ENCODE measurements around the gene COPS7B. TPM values are rescaled to one million over a fixed set of nuclear protein-coding genes. Genes with fewer than 3 reads are reported as not detected.

COPS7B gene
- total RNA-seq (2011; cell fraction: chromatin; rRNA removed; ENCODE audit: low replicate concordance) = 50.1 and 63.5 TPM in 2 replicates
- total RNA-seq (2011; cell fraction: nucleolus; rRNA removed) = 35.3 and 40.7 TPM in 2 replicates
- 50.9 and 59.1 TPM in 2 replicates for total RNA-seq (2011; cell fraction: nucleoplasm; rRNA removed)
- total RNA-seq (2014; rRNA removed) = 21.8 and 30.3 TPM in 2 replicates
- total RNA-seq (2014; rRNA removed; fragmentation: Illumina TruSeq; extraction: Trizol) = 17.0 and 18.8 TPM in 2 replicates
- 19.1 and 19.3 TPM in 2 replicates for total RNA-seq (2015; rRNA removed; fragmentation: Illumina TruSeq; extraction: Trizol)
- 34.6 and 38.0 TPM in 2 replicates for total RNA-seq (2021)
- polyA plus RNA-seq (2011; rRNA removed) = 50.7 and 59.6 TPM in 2 replicates
- polyA plus RNA-seq (2011; cell fraction: cytosol; rRNA removed) = 47.5 and 51.4 TPM in 2 replicates
- polyA plus RNA-seq (2011; cell fraction: nucleus; rRNA removed) = 67.6 and 73.0 TPM in 2 replicates
- polyA plus RNA-seq (2012) = 26.9 and 30.4 TPM in 2 replicates
- polyA plus RNA-seq (2014; fragmentation: Illumina TruSeq; extraction: Trizol) = 40.8 and 43.4 TPM in 2 replicates
- polyA plus RNA-seq (2014; fragmentation: Nextera tagmentation; extraction: Ambion mirVana) = 1 to 10 TPM; 6.0 to 8.3 TPM
- 43.2 and 44.7 TPM in 2 replicates for polyA plus RNA-seq (2014; rRNA removed)
- 30.2 and 33.5 TPM in 2 replicates for polyA minus RNA-seq (2011; rRNA and poly(A)+ RNA removed)
- 15.5 and 20.7 TPM in 2 replicates for polyA minus RNA-seq (2011; cell fraction: cytosol; rRNA and poly(A)+ RNA removed)
- 17.4 and 20.8 TPM in 2 replicates for polyA minus RNA-seq (2011; cell fraction: nucleus; rRNA and poly(A)+ RNA removed)
- percentile 75 among the genes with signal in this experiment for Bru-seq, nascent RNA
- BruChase-seq, experiment 1, labeled RNA remaining after a 2-hour chase = percentile 77 among the genes with signal in this experiment
- percentile 80 among the genes with signal in this experiment for BruChase-seq, experiment 2, labeled RNA remaining after a 6-hour chase
- long read RNA-seq, experiment 1, transcript COPS7B-224 (6 exons, 2,500 nt) = minor isoform, 9 of 140 reads
- long read RNA-seq, experiment 1, transcript COPS7B-201 (7 exons, 2,544 nt) = major isoform, 81 of 140 reads
- long read RNA-seq, experiment 1, partial matches to known transcripts = 2 of 140 reads
- long read RNA-seq, experiment 1, other reads (novel, unspliced or antisense) = 46 of 140 reads
- long read RNA-seq, experiment 2, transcript COPS7B-201 (7 exons, 2,544 nt) = major isoform, 19 of 39 reads
- long read RNA-seq, experiment 2, partial matches to known transcripts = 3 of 39 reads
- long read RNA-seq, experiment 2, other reads (novel, unspliced or antisense) = 13 of 39 reads
- long read RNA-seq, experiment 3, transcript COPS7B-201 (7 exons, 2,544 nt) = major isoform, 45 of 52 reads
- long read RNA-seq, experiment 3, partial matches to known transcripts = 1 of 52 reads
- long read RNA-seq, experiment 3, other reads (novel, unspliced or antisense) = 2 of 52 reads

GRCh38 chr2:231786177-231786916 is at the start of gene COPS7B:
COPS7B (plus strand) TSS chr2:231786445; CDS start chr2:231788571, 2,126 bp downstream.
- under 1% methylated on average over 40 of the region's 69 CpGs for WGBS (ENCODE audit: insufficient coverage, low coverage, missing lambda C conversion rate)
- H3K9me3 ChIP-seq (replicated peaks; ENCODE audit: control insufficient read depth, insufficient read depth, low read depth, low read length) = no peaks in the 10 kb centered on the region
- peak within 1 kb of the TSS; percentile 67 to 95 for H3K9ac ChIP-seq (ENCODE audit: insufficient read depth in 1 of 2, low read depth in 2 of 2, low read length in 2 of 2)
- no peaks in the 10 kb centered on the region for H3K27me3 ChIP-seq (ENCODE audit: control insufficient read depth in 2 of 2, insufficient read depth in 2 of 2, low read length in 2 of 2)
- FAIRE-seq (peak; percentile 86), ATAC-seq (peak; percentile 88), DNase-seq (ENCODE audit: extremely low read depth in 1 of 4, low spot score in 3 of 4) (peak; percentile 60 to 85 (median 72))
- H3K4me1 ChIP-seq (replicated peaks in 1 of 2; ENCODE audit: control insufficient read depth in 2 of 2, insufficient read depth in 2 of 2, low read length in 2 of 2) = peaks cover 9 to 13% of the 10 kb centered on the region in 2 experiments; a peak in 3 of 5 replicates
- no TSS peak for BruUV-seq (replicated peaks)
- H4K20me1 ChIP-seq (replicated peaks; ENCODE audit: control insufficient read depth, insufficient read depth, low read length) = peaks cover 4% of the 10 kb centered on the region; the same call in 1 of the 2 replicates
- in situ Hi-C loops (cut with MboI) = no loop called here
- peak within 1 kb of the TSS; percentile 99 for H2AFZ ChIP-seq (ENCODE audit: low read depth, low read length)
- intact Hi-C loops (cut with micrococcal nuclease) = loop anchor here (2.0 to 10.0 kb wide), 3 partner anchors 70 to 322 kb away; partner anchors contain the start of gene NCL
- H3K27ac ChIP-seq (ENCODE audit: extremely low read depth, low read depth, low read length) = peak within 1 kb of the TSS; percentile 76
- H3K9me1 ChIP-seq (ENCODE audit: control insufficient read depth, insufficient read depth, low read length) = no peaks in the 10 kb centered on the region
- H3K4me3 ChIP-seq = peak within 1 kb of the TSS; percentile 99
- CTCF ChIA-PET (ENCODE audit: low intra/inter-chr PET ratio) = no interaction called here
- POLR2A ChIA-PET = interaction anchor here (0.6 kb wide), 1 partner anchor 481 kb away, joined by 3 read pairs; no protein-coding TSS in a partner anchor
- H3K4me2 ChIP-seq (ENCODE audit: insufficient read depth, low read length) = peak within 1 kb of the TSS; percentile 91
- H3K79me2 ChIP-seq (ENCODE audit: control insufficient read depth, insufficient read depth, low read length) = peaks cover 37% of the 10 kb centered on the region
- peaks cover 25% of the 10 kb centered on the region; the same call in 1 of the 3 replicates for H3K36me3 ChIP-seq (ENCODE audit: control insufficient read depth, insufficient read depth, low read length)
- TF ChIP-seq RBBP5 (IDR thresholded peaks at IDR 0.05; ENCODE audit: borderline replicate concordance, insufficient read depth, low read length, poor library complexity, severe bottlenecking) (peak; percentile 88), ZBTB40 (IDR thresholded peaks at IDR 0.05) (peak; percentile 96), ZBTB40 (CRISPR knock-in tag; IDR thresholded peaks at IDR 0.05) (no peak), SNIP1 (IDR thresholded peaks at IDR 0.05; ENCODE audit: low read depth) (no peak), ZNF263 (CRISPR knock-in tag; IDR thresholded peaks at IDR 0.05; ENCODE audit: borderline replicate concordance) (peak; percentile 35; the same call in 1 of the 2 replicates)
